ENCODE results near the gene PGBD1.

The PGBD1 gene

DNA sequence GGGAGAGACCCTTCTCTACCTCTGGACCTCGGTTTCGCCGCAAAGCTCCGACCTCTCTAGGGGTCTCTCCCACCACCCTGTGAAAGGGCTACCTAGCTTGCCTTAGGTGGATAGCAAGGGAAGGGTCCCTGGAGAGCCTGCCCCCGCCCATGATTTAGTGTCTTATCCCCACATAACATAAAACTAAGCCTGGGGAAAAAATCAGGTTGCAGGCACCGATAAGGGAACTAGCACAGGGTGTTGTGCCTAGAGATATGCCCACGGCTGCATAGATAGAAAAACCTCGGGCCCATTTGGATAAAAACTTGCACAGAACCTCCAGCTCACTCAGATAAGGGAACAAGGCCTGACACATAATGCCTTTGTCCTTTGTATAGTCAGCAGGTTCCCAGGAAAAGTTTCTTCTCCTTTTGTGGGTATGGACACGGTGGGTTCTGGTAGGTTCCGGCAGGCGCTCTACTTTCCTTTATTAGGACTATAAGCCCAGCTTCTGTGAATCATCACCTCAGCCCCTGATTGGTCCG, 53.7 kb downstream of the PGBD1 start:
- no peak for DNase-seq (ENCODE audit: low read depth, low spot score)

DNA sequence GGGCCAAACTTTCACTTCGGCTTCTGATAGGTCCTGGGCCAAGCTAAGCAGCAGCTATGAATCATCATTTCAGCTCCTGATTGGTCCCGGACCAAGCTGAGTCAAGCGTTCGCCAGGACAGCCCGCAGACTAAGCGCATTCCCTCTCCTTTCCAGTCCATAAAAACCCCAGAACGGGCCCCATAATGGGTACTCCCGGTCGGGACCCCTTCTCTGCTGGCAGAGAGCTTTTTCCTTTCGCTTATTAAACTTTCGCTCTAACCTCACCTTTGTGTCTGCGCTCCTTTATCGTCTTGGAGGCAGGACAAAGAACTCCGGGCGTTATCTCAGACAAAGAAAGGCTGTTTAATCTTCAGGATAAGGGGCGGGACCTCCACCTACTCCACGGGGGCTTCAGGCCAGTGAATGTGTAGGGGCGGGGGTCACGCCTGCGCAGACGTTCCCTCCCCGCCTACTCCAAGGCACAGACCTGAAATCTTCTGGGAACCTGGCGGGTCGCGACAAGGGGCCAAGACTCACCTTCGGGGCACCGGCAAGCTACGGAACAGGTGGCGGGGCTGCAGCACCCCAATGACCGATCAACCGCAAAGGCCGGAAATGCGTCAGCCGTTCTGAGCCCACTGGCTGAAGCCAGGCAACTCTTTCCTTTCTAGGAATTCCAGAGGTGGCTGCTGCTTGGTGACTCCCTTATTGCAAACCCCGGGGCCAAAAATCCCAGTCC, 54.4 kb downstream of the PGBD1 start, which contains the start of gene ZSCAN31:
Gene ZSCAN31, minus strand, starts transcription at position 585 of the 720 bp plus-strand sequence. CDS start 6,465 bp downstream, outside the sequence.
- peak; percentile 64 for DNase-seq (ENCODE audit: low read depth, low spot score)

DNA sequence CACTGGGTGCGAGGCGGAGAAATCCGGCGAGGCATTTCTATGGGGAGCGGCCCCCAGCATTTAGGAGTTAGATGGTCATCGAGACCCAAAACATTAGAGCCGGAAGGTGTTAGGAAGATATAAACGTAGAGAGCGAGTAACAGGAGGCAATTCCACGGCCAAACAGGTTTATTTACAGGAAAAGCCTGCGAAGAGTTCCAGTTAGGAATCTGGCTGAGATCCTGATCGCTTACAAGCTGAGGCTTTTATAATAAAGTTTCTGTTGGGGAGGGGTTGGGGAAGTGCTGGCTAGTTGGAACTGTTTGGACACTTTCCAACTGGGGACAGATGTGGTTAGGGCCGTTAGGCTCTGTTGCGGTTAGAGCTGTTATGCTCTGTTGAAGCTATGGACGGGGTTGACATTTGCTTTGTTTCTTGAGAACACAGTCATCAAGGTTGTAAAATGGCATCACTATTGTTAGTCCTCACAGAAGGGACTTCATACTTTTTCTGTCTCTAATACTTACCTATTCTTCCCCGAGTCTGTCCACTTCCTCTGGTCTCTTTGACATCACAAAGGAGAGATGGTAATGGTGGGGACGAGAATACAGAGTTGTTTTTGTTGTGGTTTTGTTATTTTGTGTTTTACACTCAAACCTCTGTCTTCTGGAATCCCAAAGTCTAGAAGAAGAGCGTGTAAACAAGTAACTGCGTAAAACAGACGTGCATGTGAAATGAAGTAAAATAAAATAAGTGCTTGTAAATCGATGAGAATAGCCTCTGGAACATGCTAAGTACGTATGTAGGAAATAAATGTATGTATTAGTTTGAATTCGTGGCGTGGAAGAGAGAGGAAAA, 55.1 kb downstream of the PGBD1 start:
- no peak for DNase-seq (ENCODE audit: low read depth, low spot score)

DNA sequence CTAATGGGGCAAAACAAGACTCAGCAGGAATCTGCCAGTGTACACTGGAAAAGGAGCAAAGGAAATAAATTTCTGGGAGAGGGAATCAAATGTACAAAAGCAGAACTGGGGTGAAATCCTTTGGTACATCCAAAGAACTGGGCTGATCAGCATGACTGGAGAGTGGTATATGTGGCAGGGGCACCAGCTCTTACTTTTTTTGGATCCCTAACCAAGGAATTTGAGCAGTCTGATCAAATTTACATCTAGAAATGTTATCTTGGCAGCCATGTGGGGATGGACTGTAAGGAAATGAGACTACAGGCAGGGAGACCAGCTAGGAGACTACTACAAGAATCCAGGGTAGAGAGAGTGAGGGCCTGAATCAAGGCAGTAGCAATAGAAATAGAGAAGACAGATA, 55.7 kb downstream of the PGBD1 start:
- no peak for DNase-seq (ENCODE audit: low read depth, low spot score)

DNA sequence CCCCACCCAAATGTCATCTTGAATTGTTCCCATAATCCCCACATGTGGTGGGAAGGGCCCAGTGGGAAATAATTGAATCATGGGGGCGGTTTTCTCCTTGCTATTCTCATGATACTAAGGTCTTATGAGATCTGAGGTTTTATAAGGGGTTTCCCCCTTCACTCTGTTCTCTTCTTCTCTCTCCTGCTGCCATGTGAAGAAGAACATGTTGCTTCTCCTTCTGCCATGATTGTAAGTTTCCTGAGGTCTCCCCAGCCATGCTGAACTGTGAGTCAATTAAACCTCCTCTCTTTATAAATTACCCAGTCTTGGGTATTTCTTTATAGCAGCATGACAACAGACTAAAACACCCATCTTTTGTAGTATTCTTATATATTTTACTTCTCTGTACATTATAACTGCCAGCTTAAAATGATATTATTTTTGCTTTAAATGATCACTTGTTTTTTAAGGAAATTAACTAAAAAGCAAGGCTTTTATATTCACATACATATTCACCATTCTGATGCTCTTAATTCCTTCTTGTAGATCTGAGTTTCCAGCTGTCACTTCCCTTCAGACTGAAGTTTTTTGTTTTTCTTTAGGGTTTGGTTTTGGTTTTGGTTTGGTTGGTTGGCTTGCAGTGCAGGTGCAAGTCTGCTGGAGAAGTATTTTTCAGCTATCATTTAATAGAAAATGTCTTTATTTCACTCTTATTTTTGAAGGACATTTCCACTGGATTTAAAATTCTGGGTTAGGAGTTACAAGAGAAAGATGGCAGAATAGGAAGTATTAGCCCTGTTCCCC, 59.1 kb downstream of the PGBD1 start:
- DNase-seq (ENCODE audit: low read depth, low spot score), result no peak

DNA sequence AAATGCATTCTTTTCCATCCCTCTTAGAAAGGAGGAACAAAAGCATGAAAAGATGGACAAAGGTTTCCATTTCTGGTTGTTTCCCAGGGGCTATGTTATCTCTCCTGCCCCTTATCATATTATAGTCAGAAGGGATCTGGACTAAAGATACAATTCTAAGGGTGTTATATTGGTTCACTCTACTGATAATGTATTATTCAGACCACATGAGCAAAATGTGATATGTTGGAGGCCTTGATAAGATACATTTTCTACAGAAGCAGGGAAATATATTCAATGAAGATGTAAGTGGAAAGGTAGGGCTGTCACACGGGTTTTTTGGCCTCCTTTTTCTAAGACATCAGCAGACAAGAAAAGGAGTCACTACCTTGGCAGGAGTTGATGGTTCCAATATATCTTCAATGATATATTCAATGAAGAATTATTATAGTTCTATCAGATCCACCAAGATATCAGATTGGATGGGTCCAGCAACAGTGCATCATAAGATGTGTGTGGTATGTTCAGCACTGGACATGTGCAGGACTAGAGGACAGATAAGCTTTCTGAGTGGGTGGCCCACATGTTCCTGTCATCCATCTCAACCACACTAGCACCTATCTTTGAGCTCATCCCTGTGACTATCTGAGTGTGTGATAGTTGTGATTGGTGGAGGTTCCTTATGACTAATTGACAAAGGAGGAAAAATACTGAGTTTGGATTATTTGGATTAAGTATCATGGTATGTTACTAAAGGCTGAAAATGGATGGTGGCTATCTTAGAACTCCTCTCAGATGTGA, 62.7 kb downstream of the PGBD1 start:
- no peak for DNase-seq (ENCODE audit: low read depth, low spot score)

DNA sequence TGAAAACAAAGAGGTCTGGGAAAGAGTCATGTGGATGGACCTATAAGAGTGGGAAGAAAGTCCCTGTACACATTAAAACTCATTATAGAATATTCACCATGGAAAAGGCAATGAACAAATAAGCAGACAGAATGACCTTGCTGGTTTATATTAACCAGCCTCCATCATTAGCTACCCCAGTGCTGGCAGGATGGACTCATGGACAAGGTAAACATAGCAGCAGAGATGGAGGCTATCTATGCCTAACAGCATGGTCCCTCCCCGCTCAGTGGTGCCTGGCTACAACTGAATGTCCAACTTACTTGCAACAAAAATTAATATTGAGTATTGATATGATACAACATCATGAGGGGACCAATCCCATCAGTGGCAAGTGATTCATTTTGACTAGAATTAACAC, 63.8 kb downstream of the PGBD1 start:
- no peak for DNase-seq (ENCODE audit: low read depth, low spot score)

DNA sequence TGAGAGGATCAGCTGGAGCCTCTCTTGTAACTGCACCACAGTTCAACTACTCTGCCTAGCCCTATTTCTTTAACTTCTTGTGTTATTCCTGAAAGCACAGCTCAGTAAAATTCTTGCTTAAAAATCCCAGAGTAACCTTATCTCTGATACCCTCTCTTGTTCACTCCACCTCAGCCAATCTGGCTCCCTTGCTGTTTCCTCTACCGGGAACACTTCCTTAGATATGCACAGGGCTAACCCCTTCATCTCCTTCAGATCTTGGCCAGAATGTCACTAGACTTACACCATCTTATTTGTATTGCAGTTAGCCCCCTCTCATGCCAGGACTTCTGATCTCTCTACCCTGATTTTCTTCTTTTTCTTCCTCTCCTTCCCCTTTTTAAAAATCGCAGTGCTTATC, 65.7 kb downstream of the PGBD1 start:
- no peak for DNase-seq (ENCODE audit: low read depth, low spot score)

DNA sequence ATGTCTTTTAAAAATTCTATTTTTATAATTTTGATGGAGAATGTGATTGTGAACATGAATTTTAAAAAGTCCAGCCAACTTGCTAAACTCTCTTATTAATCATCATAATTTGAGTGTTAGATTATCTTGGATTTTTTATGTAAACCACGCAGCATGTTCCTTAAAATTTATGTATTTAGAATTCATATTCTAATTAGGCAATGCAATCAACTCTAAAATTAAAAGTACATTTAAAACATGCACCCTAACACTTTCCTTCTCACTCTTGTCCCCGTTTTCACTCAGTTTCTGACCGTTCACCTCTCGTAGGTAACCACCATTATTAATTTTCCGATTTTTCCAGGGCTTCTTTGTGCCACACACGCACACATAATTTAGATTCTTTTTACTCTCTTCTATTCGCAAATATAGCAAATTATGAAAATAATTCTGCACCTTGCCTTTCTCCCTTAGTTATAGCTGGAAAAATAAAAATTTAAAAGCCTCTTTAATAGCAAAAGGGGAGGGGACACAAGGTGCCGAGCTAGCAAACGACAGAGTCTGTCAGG, 68.0 kb downstream of the PGBD1 start:
- no peak for DNase-seq (ENCODE audit: low read depth, low spot score)

DNA sequence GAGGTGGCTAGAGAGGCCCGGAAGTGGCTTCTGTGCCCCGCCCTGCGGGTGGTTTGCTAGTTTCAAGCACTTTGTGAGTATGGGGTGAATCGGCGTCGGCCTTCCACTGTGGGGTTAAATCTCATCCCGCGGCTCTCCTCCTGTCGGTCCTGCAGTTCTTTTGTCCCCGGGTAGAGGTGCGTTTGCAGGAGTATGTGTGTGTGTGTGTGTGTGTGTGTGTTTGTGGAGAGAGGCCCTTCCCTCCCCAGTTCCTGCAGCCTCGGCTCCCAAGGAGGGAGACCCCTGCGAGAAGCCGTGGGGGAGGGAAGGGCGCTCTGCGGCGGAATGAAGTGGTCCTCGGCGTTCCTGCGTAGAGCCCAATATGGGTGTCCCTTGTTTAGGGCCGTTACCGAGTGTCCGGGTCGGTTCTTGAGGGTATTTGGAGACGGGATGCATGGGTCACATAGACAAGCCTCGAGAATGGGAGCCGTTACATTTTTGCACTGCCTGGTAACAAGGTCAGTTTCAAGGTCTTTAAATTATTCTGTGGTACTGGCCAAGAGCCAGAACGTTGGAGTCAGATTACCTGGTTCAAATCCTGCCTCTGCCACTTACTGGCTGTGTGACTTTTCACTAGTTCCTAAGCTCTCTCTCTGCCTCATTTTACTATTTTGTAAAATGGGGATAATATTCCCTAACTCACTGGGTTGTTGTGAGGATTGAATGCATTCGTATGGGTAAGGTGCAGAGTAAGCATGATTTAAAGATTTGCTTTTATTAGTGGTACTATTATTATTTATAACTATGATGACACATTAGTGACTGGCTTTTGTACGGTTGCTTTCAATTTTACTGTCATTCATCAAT, 68.7 kb downstream of the PGBD1 start, which contains the start of gene ZKSCAN3:
Gene ZKSCAN3, plus strand, starts transcription at position 56 of the 846 bp plus-strand sequence. CDS start 9,640 bp downstream, outside the sequence.
- peak; percentile 76 for DNase-seq (ENCODE audit: low read depth, low spot score)

DNA sequence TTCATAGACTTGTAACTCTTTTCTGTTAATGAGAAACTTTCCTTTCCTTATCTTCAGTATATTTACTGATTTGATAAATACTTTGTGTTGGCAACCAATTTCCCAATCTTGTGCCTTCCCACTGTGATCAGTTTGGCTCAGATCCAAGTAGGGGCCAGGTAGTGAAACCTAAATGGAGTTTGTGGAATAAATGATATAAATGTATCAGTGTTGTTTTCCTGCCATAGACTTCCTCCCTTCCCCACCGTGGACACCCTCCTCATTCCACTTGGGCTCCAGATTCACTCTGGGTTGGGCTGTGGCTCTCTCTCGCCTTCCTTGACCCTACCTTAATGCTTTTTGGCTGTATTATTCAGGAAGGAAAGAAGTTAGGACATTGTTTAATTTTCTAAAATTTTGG, 69.7 kb downstream of the PGBD1 start:
- DNase-seq (ENCODE audit: low read depth, low spot score), result no peak

DNA sequence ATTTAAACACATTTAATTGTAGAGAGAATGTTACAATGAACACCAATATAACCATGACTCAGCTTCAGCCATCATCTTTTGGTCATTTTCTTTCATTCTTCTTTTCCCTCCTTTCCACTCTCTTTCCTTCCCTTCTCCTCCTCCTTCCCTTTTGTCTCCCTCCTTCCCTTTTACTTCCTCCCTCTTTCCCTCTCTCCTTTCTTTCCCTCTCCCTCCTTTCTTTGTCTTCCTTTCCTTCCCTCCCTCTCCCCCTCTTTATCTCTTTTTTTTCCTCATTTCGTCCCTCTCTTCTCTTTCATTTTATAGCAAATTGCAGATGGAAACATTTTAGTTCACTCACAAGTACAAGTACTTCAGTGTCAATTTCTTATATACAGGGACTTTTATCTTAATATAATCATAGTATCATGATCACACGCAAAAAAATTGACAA, 70.1 kb downstream of the PGBD1 start:
- no peak for DNase-seq (ENCODE audit: low read depth, low spot score)
